Neural progenitor cell (in vitro differentiated cells): ENCODE data around the gene BATF. TPM values are rescaled to one million over a fixed set of nuclear protein-coding genes. Genes with fewer than 3 reads are reported as not detected.
A peak's percentile ranks its signal among the peaks of the same experiment; 100 is the strongest.
"Not testable (repeated sequence)": the region's sequence is repeated elsewhere in the genome, so short reads cannot be mapped to it uniquely, and the experiment has no call there.

ENCODE experiments used
- DNase-seq: peaks from one replicate; pipeline ENCODE4 v3.0.0-alpha.2; 2016; ENCODE audit warnings: low spot score
- H2AFZ ChIP-seq: fragments of 200-600 bp; sonication (generic); replicated peaks from 2 replicates; pipeline ENCODE4 v1.6.1; 2016; ENCODE audit warnings: antibody characterized with exemption
- H3F3A ChIP-seq: fragments of 200-600 bp; sonication (generic); 2 replicates; pipeline ENCODE4 v1.6.1; 2016; ENCODE audit warnings: antibody characterized with exemption, low read depth
- H3K27ac ChIP-seq: fragments of 200-600 bp; sonication (generic); 2 replicates; pipeline ENCODE4 v1.5.1; 2016; ENCODE audit warnings: mild to moderate bottlenecking
- H3K27me3 ChIP-seq: fragments of 200-600 bp; sonication (generic); 2 replicates; pipeline ENCODE4 v1.6.1; 2016; ENCODE audit warnings: mild to moderate bottlenecking, moderate library complexity
- H3K36me3 ChIP-seq: fragments of 200-600 bp; sonication (generic); 2 replicates; pipeline ENCODE4 v1.5.1; 2016
- H3K4me1 ChIP-seq: fragments of 200-600 bp; sonication (generic); 2 replicates; pipeline ENCODE4 v1.6.1; 2016; ENCODE audit warnings: mixed run types
- H3K4me2 ChIP-seq: fragments of 200-600 bp; sonication (generic); 2 replicates; pipeline ENCODE4 v1.6.1; 2016
- H3K4me3 ChIP-seq: fragments of 200-600 bp; sonication (generic); 2 replicates; pipeline ENCODE4 v1.5.1; 2016
- H3K79me2 ChIP-seq: fragments of 200-600 bp; sonication (generic); 2 replicates; pipeline ENCODE4 v1.6.1; 2016; ENCODE audit warnings: low read depth
- H3K9ac ChIP-seq: fragments of 200-600 bp; sonication (generic); 2 replicates; pipeline ENCODE4 v1.6.1; 2016
- H3K9me3 ChIP-seq: fragments of 200-600 bp; sonication (generic); 2 replicates; pipeline ENCODE4 v1.5.1; 2016; ENCODE audit warnings: low read depth
- H4K20me1 ChIP-seq: fragments of 200-600 bp; sonication (generic); 2 replicates; pipeline ENCODE4 v1.6.1; 2016; ENCODE audit warnings: low read depth
- H3K27ac Mint-ChIP-seq: 3 replicates; pipeline ENCODE4 v1.8.0; 2021; ENCODE audit warnings: mixed read lengths
- H3K27me3 Mint-ChIP-seq: 2 replicates; pipeline ENCODE4 v1.8.0; 2022; ENCODE audit warnings: low read depth, mild to moderate bottlenecking, inconsistent platforms, moderate library complexity, mixed read lengths; ENCODE audit not compliant: insufficient read depth
- H3K36me3 Mint-ChIP-seq: 3 replicates; pipeline ENCODE4 v1.8.0; 2021; ENCODE audit warnings: mixed read lengths
- H3K4me1 Mint-ChIP-seq: 3 replicates; pipeline ENCODE4 v1.8.0; 2021; ENCODE audit warnings: mixed read lengths
- H3K4me3 Mint-ChIP-seq: 3 replicates; pipeline ENCODE4 v1.8.0; 2021; ENCODE audit warnings: mild to moderate bottlenecking, moderate library complexity, mixed read lengths
- H3K9me3 Mint-ChIP-seq: 3 replicates; pipeline ENCODE4 v1.8.0; 2020; ENCODE audit warnings: mixed read lengths
- CTCF ChIP-seq: fragments of 200-600 bp; sonication (generic); IDR thresholded peaks from 2 replicates; pipeline ENCODE4 v1.5.1; 2017; ENCODE audit warnings: antibody characterized with exemption, mild to moderate bottlenecking
- EZH2 ChIP-seq: fragments of 200-600 bp; sonication (generic); IDR thresholded peaks from 2 replicates; pipeline ENCODE4 v1.6.1; 2017; ENCODE audit warnings: antibody characterized with exemption, mild to moderate bottlenecking, moderate library complexity
- EZH2phosphoT487 ChIP-seq: fragments of 200-600 bp; sonication (generic); IDR thresholded peaks from 2 replicates; pipeline ENCODE4 v1.6.1; 2017; ENCODE audit warnings: antibody characterized with exemption
- total RNA-seq: library from RNA; depleted of rRNA; stranded (reverse); fragments of >200 nt; gene quantifications from 2 replicates; pipeline ENCODE4 v1.2.3, GENCODE V29; 2015; ENCODE audit warnings: low replicate concordance

BATF gene
- not detected in 2 replicates for total RNA-seq

GRCh38 chr14:75522224-75522982 lies at the start of gene BATF:
Gene BATF (plus strand): TSS chr14:75522469. CDS start chr14:75522683, 214 bp downstream.
- Histone ChIP-seq H4K20me1 (no peaks in the 10 kb centered on the region), H3F3A (no peaks in the 10 kb centered on the region), H3K9me3 (no peaks in the 10 kb centered on the region), H3K79me2 (no peaks in the 10 kb centered on the region), H3K4me3 (no peak within 1 kb of the TSS), H3K4me1 (peaks cover 4% of the 10 kb centered on the region), H3K27me3 (no peaks in the 10 kb centered on the region), H3K9ac (no peak within 1 kb of the TSS), H2AFZ (no peak within 1 kb of the TSS), H3K4me2 (no peak within 1 kb of the TSS), H3K27ac (no peak within 1 kb of the TSS), H3K36me3 (no peaks in the 10 kb centered on the region)
- no peaks in the 10 kb centered on the region for H3K36me3 Mint-ChIP-seq
- H3K27me3 Mint-ChIP-seq, result no peaks in the 10 kb centered on the region
- H3K4me3 Mint-ChIP-seq, result no peak within 1 kb of the TSS
- H3K27ac Mint-ChIP-seq, result no peak within 1 kb of the TSS
- TF ChIP-seq CTCF, result no peak
- no peak for TF ChIP-seq EZH2
- no peak for DNase-seq
- H3K9me3 Mint-ChIP-seq, result no peaks in the 10 kb centered on the region
- peaks cover 16% of the 10 kb centered on the region for H3K4me1 Mint-ChIP-seq

GRCh38 chr14:75474127-75474526 lies 48.1 kb upstream of the BATF start:
- H3K27me3 Mint-ChIP-seq, H3K36me3 ChIP-seq, H3K4me3 Mint-ChIP-seq, H3K4me2 ChIP-seq, H3F3A ChIP-seq, H3K4me1 ChIP-seq, H3K79me2 ChIP-seq, H3K27ac ChIP-seq, DNase-seq, H3K9ac ChIP-seq, H3K36me3 Mint-ChIP-seq, H4K20me1 ChIP-seq, H2AFZ ChIP-seq, H3K9me3 Mint-ChIP-seq, H3K9me3 ChIP-seq, H3K4me3 ChIP-seq, H3K27me3 ChIP-seq, H3K27ac Mint-ChIP-seq: not testable (repeated sequence)
- peaks cover 10% of the 10 kb centered on the region for H3K4me1 Mint-ChIP-seq

- Mint-ChIP-seq H3K9me3 (no peaks in the 10 kb centered on the region), H3K4me3 (no peak overlapping the region), H3K27me3 (peaks cover 6% of the 10 kb centered on the region), H3K36me3 (no peaks in the 10 kb centered on the region), H3K4me1 (peaks cover 19% of the 10 kb centered on the region), H3K27ac (peak overlapping the region; percentile 78)
- Histone ChIP-seq H3K27ac (no peak overlapping the region), H3K9ac (no peak overlapping the region), H3K4me2 (no peak overlapping the region), H3K4me3 (no peak overlapping the region), H3K4me1 (peaks cover 10% of the 10 kb centered on the region), H2AFZ (no peak overlapping the region), H3K36me3 (no peaks in the 10 kb centered on the region), H3K27me3 (no peaks in the 10 kb centered on the region), H4K20me1 (no peaks in the 10 kb centered on the region), H3F3A (peaks cover 21% of the 10 kb centered on the region), H3K79me2 (no peaks in the 10 kb centered on the region), H3K9me3 (no peaks in the 10 kb centered on the region)
- no peak for TF ChIP-seq EZH2phosphoT487
- TF ChIP-seq EZH2, result no peak
- TF ChIP-seq CTCF, result no peak
- DNase-seq, result peak; percentile 74
Observed at GRCh38 chr14:75476274-75476995, 45.8 kb upstream of the BATF start.

- no peaks in the 10 kb centered on the region for H3K9me3 Mint-ChIP-seq
- H3K27ac ChIP-seq, result no peak overlapping the region
- H3F3A ChIP-seq, result peaks cover 21% of the 10 kb centered on the region
- H3K36me3 Mint-ChIP-seq, result no peaks in the 10 kb centered on the region
- no peak overlapping the region for H2AFZ ChIP-seq
- H3K9ac ChIP-seq, result no peak overlapping the region
- no peak overlapping the region for H3K4me3 ChIP-seq
- H3K9me3 ChIP-seq, result no peaks in the 10 kb centered on the region
- no peaks in the 10 kb centered on the region for H4K20me1 ChIP-seq
- DNase-seq, result no peak
- H3K27me3 ChIP-seq, result no peaks in the 10 kb centered on the region
- no peaks in the 10 kb centered on the region for H3K36me3 ChIP-seq
- H3K4me1 ChIP-seq, result peaks cover 10% of the 10 kb centered on the region
- peaks cover 4% of the 10 kb centered on the region for H3K27me3 Mint-ChIP-seq
- H3K79me2 ChIP-seq, result no peaks in the 10 kb centered on the region
- no peak overlapping the region for H3K4me2 ChIP-seq
- TF ChIP-seq EZH2, result no peak
- TF ChIP-seq EZH2phosphoT487, result no peak
- TF ChIP-seq CTCF, result no peak
- no peak overlapping the region for H3K4me3 Mint-ChIP-seq
- peak overlapping the region; percentile 65 for H3K27ac Mint-ChIP-seq
- H3K4me1 Mint-ChIP-seq, result peaks cover 19% of the 10 kb centered on the region
Observed at GRCh38 chr14:75477881-75478280, 44.4 kb upstream of the BATF start.
